GM12878 (cell line): ENCODE measurements around the gene BRD2. TPM values are rescaled to one million over a fixed set of nuclear protein-coding genes. Genes with fewer than 3 reads are reported as not detected.

Experiments used
- ATAC-seq: fragments of 200-7000 bp; cut with Tn5 transposase; 3 replicates; pipeline ENCODE4 v1.9.1; 2020; ENCODE audit warnings: mild to moderate bottlenecking, moderate library complexity
- BruUV-seq: library from RNA; stranded (reverse); fragments of 400-500 nt; replicated peaks from 2 replicates; lab custom pipeline; 2021; lab: Mats Ljungman, UMichigan
- CTCF ChIA-PET: fragments of 300-600 bp; sonication (Branson Sonifier 250); formaldehyde crosslinking; extraction: SDS; loops from one replicate; lab custom pipeline; 2021; ENCODE audit warnings: inconsistent platforms; lab: Yijun Ruan, JAX
- POLR2A ChIA-PET: fragments of 350-600 bp; formaldehyde crosslinking; extraction: SDS; loops from one replicate; lab custom pipeline; 2021; ENCODE audit warnings: inconsistent platforms; lab: Charles Lee
- RAD21 ChIA-PET: fragments of 300-600 bp; sonication (Branson Sonifier 250); formaldehyde crosslinking; loops from one replicate; lab custom pipeline; 2023; ENCODE audit warnings: antibody characterized with exemption; ENCODE audit not compliant: unreplicated experiment; lab: Charles Lee
- SMC1A ChIA-PET: fragments of 300-600 bp; sonication (Branson Sonifier 250); formaldehyde crosslinking; loops from one replicate; lab custom pipeline; 2023; ENCODE audit not compliant: unreplicated experiment, uncharacterized antibody; lab: Charles Lee
- DNase-seq: peaks from one replicate; pipeline ENCODE4 v3.0.0-alpha.2; 2011; ENCODE audit warnings: low read depth, low spot score
- FAIRE-seq: peaks from 3 replicates; lab custom pipeline; 2011; peaks lifted over from hg19 to GRCh38; lab: Jason Lieb, UNC
- H2AFZ ChIP-seq: 2 replicates; pipeline ENCODE4 v1.6.0; 2011; ENCODE audit warnings: low read depth, low read length, control low read depth; ENCODE audit not compliant: control insufficient read depth
- H3K27ac ChIP-seq: 2 replicates; pipeline ENCODE4 v1.5.1; 2011; ENCODE audit warnings: control low read depth; ENCODE audit not compliant: control insufficient read depth, insufficient read depth
- H3K27me3 ChIP-seq, 2 experiments: replicated peaks in 1 of 2; 2 replicates each; pipeline versions ENCODE4 v1.6.0 to v1.6.1; 2011; ENCODE audit warnings: low read length in 1 of 2; ENCODE audit not compliant: control insufficient read depth in 2 of 2, insufficient read depth in 2 of 2
- H3K36me3 ChIP-seq, 2 experiments: 2 replicates each; pipeline ENCODE4 v1.5.1; 2011; ENCODE audit warnings: low read length in 1 of 2; ENCODE audit not compliant: control insufficient read depth in 2 of 2, insufficient read depth in 2 of 2
- H3K4me1 ChIP-seq: 2 replicates; pipeline ENCODE4 v1.6.1; 2011; ENCODE audit warnings: mild to moderate bottlenecking, low read length, moderate library complexity, mixed read lengths; ENCODE audit not compliant: control insufficient read depth, insufficient read depth
- H3K4me2 ChIP-seq: 2 replicates; pipeline ENCODE4 v1.6.0; 2011; ENCODE audit warnings: control low read depth; ENCODE audit not compliant: control insufficient read depth, insufficient read depth
- H3K4me3 ChIP-seq: fragments of 200-600 bp; sonication (generic); 2 replicates; pipeline ENCODE4 v1.5.1; 2016
- H3K79me2 ChIP-seq: 2 replicates; pipeline ENCODE4 v1.6.0; 2011; ENCODE audit warnings: low read length; ENCODE audit not compliant: control insufficient read depth, insufficient read depth
- H3K9ac ChIP-seq: 2 replicates; pipeline ENCODE4 v1.8.0; 2011; ENCODE audit warnings: low read length, control low read depth, mixed read lengths; ENCODE audit not compliant: control insufficient read depth, insufficient read depth
- H3K9me3 ChIP-seq: replicated peaks from 3 replicates; pipeline ENCODE4 v1.5.1; 2011; ENCODE audit warnings: mild to moderate bottlenecking, low read length; ENCODE audit not compliant: control insufficient read depth, insufficient read depth
- H4K20me1 ChIP-seq: 2 replicates; pipeline ENCODE4 v1.6.0; 2011; ENCODE audit not compliant: control insufficient read depth, insufficient read depth
- MEF2A ChIP-seq: IDR thresholded peaks from 2 replicates; pipeline ENCODE4 v1.6.1; 2011; ENCODE audit warnings: low read depth, mild to moderate bottlenecking, low read length, moderate library complexity; ENCODE audit not compliant: insufficient read depth
- MLLT1 ChIP-seq: fragments of 450-650 bp; IDR thresholded peaks from 2 replicates; pipeline ENCODE4 v1.6.1; 2016; ENCODE audit warnings: mild to moderate bottlenecking
- NFIC ChIP-seq: IDR thresholded peaks from 2 replicates; pipeline ENCODE4 v1.6.1; 2012; ENCODE audit warnings: low read depth, mild to moderate bottlenecking, inconsistent platforms, low read length, moderate library complexity
- NFXL1 ChIP-seq: fragments of 450-650 bp; IDR thresholded peaks from 2 replicates; pipeline ENCODE4 v1.6.1; 2017; ENCODE audit warnings: antibody characterized with exemption, mild to moderate bottlenecking, borderline replicate concordance
- NFYA ChIP-seq: IDR thresholded peaks from 2 replicates; pipeline ENCODE4 v1.6.1; 2011; ENCODE audit warnings: low read depth, mild to moderate bottlenecking, low read length, improper control_type of control experiment, borderline replicate concordance
- RAD21 ChIP-seq: IDR thresholded peaks from 2 replicates; pipeline ENCODE4 v1.6.1; 2011; ENCODE audit warnings: mild to moderate bottlenecking, low read depth, low read length, moderate library complexity; ENCODE audit not compliant: insufficient read depth
- WGBS: methylation state at CpG from one replicate; pipeline ENCODE4 v1.1.6; 2016; ENCODE audit warnings: low lambda C conversion rate; ENCODE audit not compliant: insufficient replicate concordance, insufficient coverage; ENCODE audit errors: missing lambda C conversion rate; 5-methylcytosine and 5-hydroxymethylcytosine counted together
- in situ Hi-C: fragments of 300-500 bp; cut with MboI; formaldehyde crosslinking; loops from 9 replicates; pipeline ENCODE4 v1.14.3; 2018; ENCODE audit warnings: mixed read lengths
- intact Hi-C: fragments of 100-400 bp; cut with micrococcal nuclease; formaldehyde crosslinking; loops from one replicate; pipeline ENCODE4 v1.14.2; 2022; ENCODE audit not compliant: unreplicated experiment
- polyA plus RNA-seq, 11 experiments: library from polyadenylated mRNA; depleted of rRNA in 4 of 11; unstranded in 6 of 11; stranded (reverse) in 5 of 11; fragments of >200 nt; fragmentation: Nextera tagmentation in 4 of 11; fragmentation: Illumina TruSeq in 1 of 11; extraction: Ambion mirVana in 4 of 11; extraction: Trizol in 1 of 11; gene quantifications; 1 replicate in 1 of 11; 2 replicates in 10 of 11; pipeline versions ENCODE4 v1.2.1 to v1.2.3, GENCODE V29; 2011 to 2016; ENCODE audit warnings: inconsistent platforms in 2 of 11, missing spikeins in 2 of 11, low read depth in 1 of 11
- total RNA-seq, 4 experiments: library from RNA; depleted of rRNA in 3 of 4; stranded (reverse); fragments of >200 nt in 3 of 4; fragmentation: Illumina TruSeq in 1 of 4; extraction: Trizol in 1 of 4; gene quantifications; 2 replicates each; pipeline versions ENCODE4 v1.2.1 to v1.2.3, GENCODE V29; 2013 to 2021

The BRD2 gene
- total and polyA plus RNA-seq, 10 of the 15 experiments (the other 5 are each of a cell fraction or from before 2014, with no cell fraction given): 32.2 to 239 (median 139) TPM

DNA sequence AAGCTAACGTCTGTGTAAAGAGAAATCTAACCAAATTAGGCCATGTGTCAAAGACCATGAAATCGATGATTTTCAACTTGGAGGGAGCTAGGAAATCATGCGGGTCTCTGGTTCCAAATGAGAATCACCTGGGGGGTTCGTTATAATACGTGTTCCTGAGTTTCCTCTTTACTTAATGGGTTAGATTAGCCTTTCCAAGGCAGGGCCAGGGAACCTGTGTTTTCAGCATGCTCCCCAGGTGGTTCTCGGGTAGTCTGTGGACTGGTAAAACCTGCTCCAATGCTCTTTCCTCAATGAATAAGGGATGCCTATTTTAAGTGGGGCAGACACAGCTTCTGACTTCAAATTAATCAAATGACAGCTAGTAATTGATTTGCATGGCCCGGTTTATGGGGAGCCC, 42.0 kb downstream of the BRD2 start:
- ATAC-seq (no peak), FAIRE-seq (no peak), DNase-seq (no peak)
- H3K4me2 ChIP-seq: no peak overlapping the region
- SMC1A ChIA-PET: interaction anchor here (0.6 to 12.9 kb wide), 18 partner anchors 9 to 238 kb away, joined by 3 to 139 read pairs (median 4); partner anchors contain the start of genes HLA-DPA1 and HLA-DPB1
- intact Hi-C loops (no loop called here), in situ Hi-C loops (no loop called here)
- peaks cover 5 to 7% of the 10 kb centered on the region in 2 experiments; a peak in 3 of 4 replicates for H3K36me3 ChIP-seq
- H3K4me1 ChIP-seq: peaks cover 19% of the 10 kb centered on the region
- no peak overlapping the region for H3K9ac ChIP-seq
- H4K20me1 ChIP-seq: no peaks in the 10 kb centered on the region
- no peaks in the 10 kb centered on the region for H3K9me3 ChIP-seq
- peaks cover 16% of the 10 kb centered on the region for H3K79me2 ChIP-seq
- H3K4me3 ChIP-seq: no peak overlapping the region
- H3K27ac ChIP-seq: no peak overlapping the region; the same call in 1 of the 2 replicates
- BruUV-seq: no TSS peak
- WGBS: 77% methylated on average over 7 of the region's 7 CpGs
- H3K27me3 ChIP-seq: no peaks in the 10 kb centered on the region
- no peak for TF ChIP-seq MEF2A
- TF ChIP-seq MLLT1: peak; percentile 41
- CTCF ChIA-PET: interaction anchor here (0.5 to 12.3 kb wide), 12 partner anchors 8 to 646 kb away, joined by 3 to 281 read pairs (median 7); partner anchors contain the start of genes HLA-DMA and HLA-DPB1
- no peak overlapping the region for H2AFZ ChIP-seq
- RAD21 ChIA-PET: interaction anchor here (0.7 to 3.3 kb wide), 8 partner anchors 8 to 68 kb away, joined by 3 to 15 read pairs (median 6); partner anchors contain the start of genes HLA-DMA, HLA-DPA1 and HLA-DPB1
- POLR2A ChIA-PET: interaction anchor here (0.8 to 14.8 kb wide), 12 partner anchors 8 to 157 kb away, joined by 3 to 240 read pairs (median 6); partner anchors contain the start of genes HLA-DMA, HLA-DPA1, HLA-DPB1 and TAP1

- intact Hi-C loops: loop anchor here (1.0 to 2.0 kb wide), 4 partner anchors 36 to 79 kb away; partner anchors contain the start of gene HLA-DPB1
- ChIA-PET POLR2A (interaction anchor here (0.8 to 14.8 kb wide), 5 partner anchors 11 to 136 kb away, joined by 3 to 240 read pairs (median 4); partner anchors contain the start of genes HLA-DPA1 and HLA-DPB1), CTCF (interaction anchor here (0.8 to 12.3 kb wide), 13 partner anchors 12 to 235 kb away, joined by 3 to 281 read pairs (median 12); no protein-coding TSS in a partner anchor), RAD21 (interaction anchor here (1.2 to 9.7 kb wide), 9 partner anchors 15 to 235 kb away, joined by 4 to 139 read pairs (median 6); partner anchors contain the start of genes HLA-DPA1 and HLA-DPB1), SMC1A (interaction anchor here (1.1 to 12.9 kb wide), 15 partner anchors 8 to 159 kb away, joined by 3 to 177 read pairs (median 23); partner anchors contain the start of genes HLA-DPA1 and HLA-DPB1)
- TF ChIP-seq RAD21 (no peak), NFIC (no peak), NFXL1 (peak; percentile 94), NFYA (no peak)
- no peak overlapping the region for H3K4me2 ChIP-seq
- H3K36me3 ChIP-seq: no peaks in the 10 kb centered on the region
- H2AFZ ChIP-seq: no peak overlapping the region
- ATAC-seq (no peak), FAIRE-seq (no peak), DNase-seq (no peak)
- H3K4me1 ChIP-seq: peaks cover 15% of the 10 kb centered on the region
- H3K79me2 ChIP-seq: peaks cover 8% of the 10 kb centered on the region
- H3K9me3 ChIP-seq: no peaks in the 10 kb centered on the region
- no peak overlapping the region for H3K4me3 ChIP-seq
- no peak overlapping the region for H3K9ac ChIP-seq
- BruUV-seq: no TSS peak
- 63% methylated on average over 4 of the region's 4 CpGs for WGBS
- H3K27ac ChIP-seq: no peak overlapping the region
- H3K27me3 ChIP-seq: no peaks in the 10 kb centered on the region
- H4K20me1 ChIP-seq: no peaks in the 10 kb centered on the region
- in situ Hi-C loops: no loop called here
These were observed 45.2 kb downstream of the BRD2 start for GRCh38 chr6:33013608-33014007.
